Myocyte (in vitro differentiated cells): ENCODE data around the gene MTG2. TPM values are rescaled to one million over a fixed set of nuclear protein-coding genes. Genes with fewer than 3 reads are reported as not detected.

Source experiments
- DNase-seq: peaks from one replicate; pipeline ENCODE4 v3.0.0-alpha.2; 2012; ENCODE audit warnings: low read depth
- polyA plus RNA-seq: library from polyadenylated mRNA; unstranded; fragments of >200 nt; gene quantifications from one replicate; pipeline ENCODE4 v1.2.1, GENCODE V29; 2012; ENCODE audit warnings: missing spikeins
- total RNA-seq: library from RNA; depleted of rRNA; stranded (reverse); fragments of >200 nt; gene quantifications from 2 replicates; pipeline ENCODE4 v1.2.3, GENCODE V29; 2014

MTG2 gene, protein sequence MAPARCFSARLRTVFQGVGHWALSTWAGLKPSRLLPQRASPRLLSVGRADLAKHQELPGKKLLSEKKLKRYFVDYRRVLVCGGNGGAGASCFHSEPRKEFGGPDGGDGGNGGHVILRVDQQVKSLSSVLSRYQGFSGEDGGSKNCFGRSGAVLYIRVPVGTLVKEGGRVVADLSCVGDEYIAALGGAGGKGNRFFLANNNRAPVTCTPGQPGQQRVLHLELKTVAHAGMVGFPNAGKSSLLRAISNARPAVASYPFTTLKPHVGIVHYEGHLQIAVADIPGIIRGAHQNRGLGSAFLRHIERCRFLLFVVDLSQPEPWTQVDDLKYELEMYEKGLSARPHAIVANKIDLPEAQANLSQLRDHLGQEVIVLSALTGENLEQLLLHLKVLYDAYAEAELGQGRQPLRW
- total RNA-seq = 35.1 and 39.5 TPM in 2 replicates
- polyA plus RNA-seq = 31.2 TPM

DNA sequence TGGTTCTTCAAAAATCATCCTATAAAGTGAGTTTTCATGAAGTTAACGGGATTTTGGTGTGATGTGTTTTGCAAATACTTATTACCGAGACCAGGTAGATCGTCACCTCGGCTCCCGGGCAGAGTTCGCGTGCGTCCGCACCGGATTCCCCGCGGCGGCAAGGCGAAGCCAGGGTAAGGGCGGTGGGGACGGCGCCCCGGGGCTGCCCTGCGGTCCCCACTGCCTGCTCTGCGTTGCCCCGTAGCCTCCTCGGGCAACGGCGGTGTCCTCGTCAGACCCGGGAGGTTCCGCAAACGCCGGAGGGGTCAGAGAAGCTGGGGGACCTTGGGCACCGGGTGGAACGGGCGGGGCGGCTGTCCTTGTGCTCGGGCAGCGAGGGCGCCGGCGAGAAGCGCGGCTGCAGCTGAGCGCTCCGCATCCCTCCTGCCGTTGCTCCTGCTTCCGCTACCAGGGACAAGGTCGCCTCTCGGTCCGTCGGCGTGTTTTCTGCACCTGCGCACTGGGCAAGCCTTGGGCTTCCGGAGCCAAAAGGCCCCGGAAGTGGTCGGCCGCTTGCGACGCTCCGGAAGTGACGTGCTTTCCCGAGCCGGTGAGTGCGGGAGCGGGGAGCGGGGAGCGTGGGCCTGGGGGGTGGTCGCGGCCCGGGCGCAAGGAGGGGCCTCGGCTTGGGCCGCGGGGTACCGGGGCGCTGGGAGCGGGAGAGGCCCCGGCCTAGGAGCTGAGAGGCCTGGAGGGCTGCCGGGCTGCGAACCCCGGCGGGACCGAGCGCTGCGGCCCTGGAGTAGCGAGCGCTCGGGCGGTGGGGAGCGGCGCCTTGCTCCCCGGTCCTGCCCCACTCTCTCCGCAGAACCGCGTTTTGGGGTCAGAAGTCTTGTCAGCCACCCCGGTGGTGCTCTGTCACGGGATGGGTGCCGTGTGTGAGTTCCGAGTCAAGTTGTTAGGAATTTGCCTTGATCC, at the start of gene MTG2:
Gene MTG2, plus strand, starts transcription at position 560 of the 957 bp plus-strand sequence. CDS start 10,393 bp downstream, outside the sequence.
- DNase-seq = peak; percentile 97

DNA sequence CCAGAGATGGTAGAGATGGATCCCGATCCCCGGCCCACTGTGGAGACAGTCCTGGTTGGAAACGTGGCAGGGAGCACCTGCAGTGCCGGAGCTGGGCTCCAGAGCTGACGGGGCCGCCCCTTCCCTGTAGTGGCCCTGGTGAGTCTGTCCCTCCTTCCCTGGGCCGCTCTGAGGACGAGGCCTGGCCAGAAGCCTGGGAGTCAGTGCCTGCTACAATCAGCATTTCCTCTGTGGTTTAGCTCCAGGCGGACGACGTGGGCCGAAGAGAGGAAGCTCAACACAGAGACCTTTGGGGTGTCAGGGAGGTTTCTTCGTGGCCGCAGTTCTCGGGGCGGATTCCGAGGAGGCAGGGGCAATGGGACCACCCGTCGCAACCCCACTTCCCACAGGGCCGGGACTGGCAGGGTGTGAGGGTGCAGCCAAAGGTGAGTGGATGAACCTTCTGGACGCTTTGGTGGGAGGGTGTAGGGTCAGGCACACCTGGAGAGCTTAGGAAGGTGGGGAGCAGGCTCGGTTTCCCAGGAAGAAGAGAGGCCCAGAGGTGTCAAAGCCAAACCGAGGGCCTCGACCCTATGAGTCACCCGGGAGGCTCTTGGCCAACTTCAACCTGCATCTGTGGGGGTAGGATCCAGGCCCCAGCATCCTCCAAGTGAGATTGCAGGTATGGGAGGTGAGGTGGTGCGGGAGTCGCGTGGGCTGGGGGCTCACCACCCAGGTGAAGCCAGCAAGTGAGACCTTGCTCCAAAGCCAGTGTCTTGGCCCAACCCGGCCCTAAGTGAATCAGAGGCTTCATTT, 49.6 kb upstream of the MTG2 start:
- DNase-seq = no peak

DNA sequence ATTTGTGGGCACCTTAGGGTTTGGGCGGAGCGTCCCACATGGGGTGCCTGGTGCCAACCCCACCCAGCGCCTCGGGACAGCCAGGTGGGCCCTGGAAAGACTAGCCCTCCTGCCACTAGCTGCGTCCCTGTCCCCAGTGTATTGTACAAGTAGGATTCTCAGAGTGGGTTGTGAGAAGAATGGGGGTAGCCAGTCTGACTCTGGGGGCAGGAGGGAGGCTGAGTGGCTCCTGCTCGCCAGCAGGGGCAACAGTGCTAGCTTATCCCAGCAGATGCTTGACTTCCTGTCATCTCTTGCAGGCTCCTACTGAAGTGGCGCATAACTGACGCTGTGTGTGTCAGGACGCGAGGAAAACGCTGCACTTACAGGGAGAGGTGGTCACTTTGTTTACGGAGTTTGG, 49.0 kb upstream of the MTG2 start:
- no peak for DNase-seq

DNA sequence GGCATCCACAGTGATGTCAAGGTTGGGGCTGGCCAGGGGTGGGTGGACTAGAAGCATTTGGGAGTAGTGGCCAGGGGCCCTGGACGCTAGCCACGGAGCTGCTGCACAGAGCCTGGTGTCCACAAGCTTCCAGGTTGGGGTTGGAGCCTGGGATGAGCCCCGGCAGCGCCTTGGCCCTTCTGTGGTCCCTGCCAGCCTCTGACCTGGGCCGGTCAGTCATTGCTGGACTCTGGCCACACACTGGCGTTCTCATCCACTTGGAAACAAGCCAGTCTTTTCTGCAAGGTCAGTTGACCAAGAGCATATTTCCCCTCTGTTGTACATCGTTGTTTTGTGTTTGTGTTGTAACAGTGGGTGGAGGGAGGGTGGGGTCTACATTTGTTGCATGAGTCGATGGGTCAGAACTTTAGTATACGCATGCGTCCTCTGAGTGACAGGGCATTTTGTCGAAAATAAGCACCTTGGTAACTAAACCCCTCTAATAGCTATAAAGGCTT, 48.0 kb upstream of the MTG2 start:
- DNase-seq = no peak

DNA sequence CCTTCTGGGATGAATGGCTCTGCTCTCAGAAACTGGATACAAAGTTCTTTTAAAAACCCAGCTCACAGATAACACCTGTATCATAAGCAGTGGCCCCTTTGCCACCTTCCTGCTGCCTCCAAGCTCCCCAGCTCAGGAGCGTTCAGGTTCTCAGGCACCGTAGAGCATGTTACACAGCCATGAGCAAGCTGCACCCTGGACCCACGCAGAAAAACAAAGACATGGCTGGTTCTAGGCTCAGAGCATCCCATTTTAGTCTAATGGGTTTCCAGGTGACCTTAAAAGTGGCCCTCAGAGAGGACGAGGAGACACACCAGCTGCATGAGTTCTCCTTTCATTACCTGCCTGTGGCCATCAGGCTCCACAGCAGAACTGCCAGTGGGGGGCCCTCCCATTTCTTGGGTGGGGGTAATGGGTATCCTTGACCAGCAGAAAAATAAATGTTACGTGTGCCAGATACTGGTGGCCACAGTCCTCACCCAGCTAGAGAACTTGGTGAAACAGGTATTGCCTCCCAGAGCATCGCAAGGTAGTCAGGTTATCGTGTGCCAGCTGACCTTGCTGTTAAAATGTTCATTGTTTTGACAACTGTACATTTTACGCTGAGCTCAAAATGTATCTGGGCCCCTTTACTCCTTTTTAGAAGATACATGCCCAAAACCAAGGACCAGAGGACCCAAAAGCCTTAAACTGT, 47.1 kb upstream of the MTG2 start:
- no peak for DNase-seq

DNA sequence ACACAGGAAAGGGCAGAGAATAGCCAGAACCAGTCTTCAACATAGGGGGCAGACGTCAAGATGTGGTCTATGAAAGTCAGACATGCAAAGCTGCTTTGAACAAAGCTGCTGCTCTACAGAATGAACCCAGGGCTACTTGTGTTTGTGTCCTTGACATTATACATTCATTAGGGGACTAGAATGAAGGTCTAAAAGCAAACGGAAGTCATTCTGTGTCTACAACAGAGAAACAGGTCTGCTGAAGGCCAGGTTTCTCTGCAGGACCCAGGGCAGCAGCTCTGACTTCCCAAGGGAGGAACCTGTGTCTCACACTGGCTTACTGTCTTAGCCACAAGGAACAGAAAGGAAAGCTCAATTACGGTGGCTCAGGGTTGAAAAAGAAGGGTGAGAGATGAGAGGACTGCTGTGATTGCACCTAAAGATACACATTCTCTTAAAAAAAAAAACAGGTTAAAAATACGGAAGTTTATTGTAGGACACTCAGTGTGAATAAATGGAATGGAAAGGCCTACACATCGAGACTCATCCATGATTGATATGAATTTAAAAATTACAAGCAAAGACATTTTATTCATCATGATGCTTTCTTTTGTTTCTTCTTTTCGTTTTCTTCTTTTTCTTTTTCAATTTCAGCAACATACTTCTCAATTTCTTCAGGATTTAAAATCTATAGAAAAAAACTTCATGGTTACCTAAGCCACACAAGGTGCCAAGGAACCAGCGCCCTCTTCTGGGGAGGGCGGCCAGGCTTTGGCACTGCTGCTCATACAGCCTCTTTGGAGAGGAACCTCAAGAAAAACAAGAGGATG, 46.3 kb upstream of the MTG2 start:
- peak; percentile 67 for DNase-seq

DNA sequence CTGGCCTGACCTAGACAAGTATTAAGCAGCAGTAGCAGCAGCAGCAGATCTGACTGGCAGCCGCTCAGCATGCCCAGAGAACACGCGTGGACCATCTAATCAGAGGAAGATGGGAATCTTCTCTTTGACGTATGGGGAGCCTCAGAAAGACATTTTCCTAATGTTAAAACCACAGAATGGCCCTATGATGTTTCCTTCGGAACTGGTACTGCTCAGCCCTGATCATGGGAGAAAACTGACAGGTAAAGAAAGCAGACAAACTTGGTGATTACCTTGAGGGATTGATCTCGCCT, 45.8 kb upstream of the MTG2 start:
- DNase-seq = no peak

DNA sequence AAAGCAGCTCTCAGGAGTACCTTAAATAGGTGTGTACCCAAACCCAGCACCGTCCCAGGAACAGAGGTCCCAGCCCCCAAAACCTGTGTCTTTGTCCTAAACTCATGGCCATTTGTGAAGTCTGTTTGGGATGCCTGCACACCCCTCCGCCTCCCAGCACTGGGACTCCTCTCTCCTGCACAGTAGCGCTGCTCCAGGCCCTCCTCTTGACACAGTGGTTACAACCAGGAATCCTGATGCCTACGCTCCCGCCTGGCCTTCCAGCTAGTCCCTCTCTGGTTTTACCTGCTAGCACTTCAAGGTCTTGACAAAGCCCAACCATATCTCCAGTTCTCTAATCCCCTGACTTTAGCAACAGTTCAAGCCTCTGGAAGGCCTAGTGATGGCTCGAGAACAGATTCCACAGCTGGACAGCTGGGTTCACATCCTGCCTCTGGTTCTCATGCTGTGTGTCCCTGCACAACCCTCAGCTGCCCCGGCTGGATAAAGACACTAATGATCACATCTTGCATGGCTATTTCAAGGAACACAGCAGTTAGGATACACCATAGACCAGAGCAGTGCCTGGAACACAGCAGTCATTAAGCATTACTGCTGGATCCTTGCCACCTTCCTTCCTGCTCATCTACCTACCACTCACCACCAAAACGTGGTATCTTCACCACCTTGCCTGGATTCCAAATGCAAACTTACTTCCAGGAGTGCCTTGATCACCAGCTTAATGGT, 45.2 kb upstream of the MTG2 start:
- DNase-seq = no peak

DNA sequence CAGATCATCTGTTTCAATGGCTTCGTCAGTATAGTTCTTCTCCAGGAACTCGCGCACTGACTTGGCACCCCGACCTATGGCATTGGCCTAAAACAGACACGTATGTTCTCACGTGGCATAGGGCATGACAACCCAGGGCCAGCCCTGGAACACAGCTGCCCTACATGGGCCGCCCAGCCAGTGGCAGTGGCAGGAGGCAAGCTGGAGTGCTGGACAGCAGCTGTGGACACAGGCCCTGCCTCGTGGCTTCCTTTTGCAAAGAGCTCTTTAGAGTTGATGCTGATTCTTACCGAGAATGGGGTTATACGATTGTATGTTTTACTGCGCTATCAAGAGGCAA, 44.7 kb upstream of the MTG2 start:
- DNase-seq = no peak

DNA sequence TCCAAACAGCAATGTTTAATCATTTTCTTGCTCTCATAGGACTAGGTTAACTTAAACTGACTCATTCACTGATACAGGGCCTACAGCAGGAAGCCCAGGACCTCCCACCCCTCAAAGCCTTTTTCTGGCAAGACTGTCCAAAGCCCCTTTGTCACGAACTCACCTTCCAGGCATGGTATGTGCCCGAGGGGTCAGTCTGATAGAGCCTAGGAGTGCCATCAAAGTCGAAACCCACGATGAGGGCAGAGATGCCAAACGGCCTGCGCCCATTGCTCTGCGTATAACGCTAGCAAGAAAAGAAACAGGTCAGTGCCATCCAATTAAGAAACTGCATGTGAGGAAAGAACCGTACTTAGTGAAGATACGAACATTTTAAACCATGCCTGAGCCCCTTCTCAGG, 43.9 kb upstream of the MTG2 start:
- DNase-seq = no peak

DNA sequence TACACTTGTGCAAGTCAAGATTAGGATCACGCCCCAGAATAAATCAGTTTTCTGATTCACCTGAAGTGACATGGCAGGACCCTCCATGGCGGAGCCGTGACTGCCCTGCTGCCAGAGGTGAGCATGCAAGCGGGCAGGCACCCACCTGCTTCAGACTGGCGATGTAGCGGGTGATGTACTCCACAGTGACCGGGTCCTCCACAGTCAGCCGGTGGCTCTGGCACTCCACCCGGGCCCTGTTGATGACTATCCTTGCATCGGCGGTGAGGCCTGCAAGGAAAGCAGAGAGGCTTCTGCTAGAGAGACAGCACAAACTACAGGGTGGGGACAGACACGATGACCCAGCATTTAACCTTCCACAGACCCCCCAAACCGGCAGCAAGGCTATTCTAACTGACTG, 43.2 kb upstream of the MTG2 start:
- DNase-seq = no peak

DNA sequence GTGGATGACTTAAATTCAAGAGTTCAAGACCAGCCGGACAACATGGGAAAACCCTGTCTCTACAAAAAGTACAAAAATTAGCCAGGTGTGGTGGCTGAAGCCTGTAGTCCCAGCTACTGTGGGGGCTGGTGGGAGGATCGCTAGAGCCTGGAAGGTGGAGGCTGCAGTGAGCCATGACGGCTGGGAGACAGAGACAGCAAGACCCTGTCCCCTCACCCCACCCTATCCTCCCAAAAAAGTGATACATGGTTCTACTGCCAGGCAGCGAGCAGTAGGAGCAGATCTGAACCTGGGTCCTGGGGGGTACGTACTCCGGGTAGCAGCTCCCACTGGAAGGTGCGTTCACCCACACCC, 41.8 kb upstream of the MTG2 start:
- DNase-seq = no peak

DNA sequence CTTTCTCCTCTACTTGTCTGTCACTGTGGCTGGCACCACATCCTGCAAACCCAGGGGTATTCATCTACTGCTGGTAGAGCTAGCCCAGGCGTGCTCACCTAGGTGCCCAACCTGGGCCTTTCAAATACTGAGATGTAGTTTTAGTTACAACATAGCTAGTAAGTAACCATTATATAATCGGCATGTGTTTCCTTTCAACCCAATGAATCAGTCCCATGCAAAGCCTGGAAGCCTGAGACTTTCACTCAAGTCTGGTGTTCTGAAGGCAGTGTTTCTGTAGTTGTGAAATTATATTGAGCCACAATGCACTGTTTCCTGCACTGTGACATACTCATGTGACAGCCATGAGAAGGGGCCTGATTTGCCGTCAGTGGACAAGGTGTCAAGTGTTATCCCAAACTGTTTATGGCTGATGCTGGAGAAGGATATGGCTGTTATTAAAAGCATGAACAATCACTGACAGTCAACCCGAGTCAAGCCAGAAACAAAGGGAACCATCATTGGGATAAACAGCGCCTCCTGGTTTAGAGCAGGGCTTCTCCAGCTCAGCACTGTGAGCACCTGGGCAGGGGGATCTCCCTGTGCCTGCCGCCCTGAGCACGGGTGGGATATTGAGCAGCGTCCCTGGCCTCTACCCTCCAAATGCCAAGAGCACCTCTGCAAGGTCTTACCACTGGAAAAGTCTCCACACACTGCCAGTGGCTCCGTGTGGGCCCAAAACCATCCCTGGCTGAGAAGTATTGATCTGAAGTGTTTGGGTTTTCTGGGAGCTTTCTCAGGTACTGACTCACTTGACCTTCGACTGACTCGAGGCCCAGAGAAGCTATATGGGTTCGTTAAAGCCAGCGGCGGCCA, 41.2 kb upstream of the MTG2 start:
- DNase-seq = no peak

DNA sequence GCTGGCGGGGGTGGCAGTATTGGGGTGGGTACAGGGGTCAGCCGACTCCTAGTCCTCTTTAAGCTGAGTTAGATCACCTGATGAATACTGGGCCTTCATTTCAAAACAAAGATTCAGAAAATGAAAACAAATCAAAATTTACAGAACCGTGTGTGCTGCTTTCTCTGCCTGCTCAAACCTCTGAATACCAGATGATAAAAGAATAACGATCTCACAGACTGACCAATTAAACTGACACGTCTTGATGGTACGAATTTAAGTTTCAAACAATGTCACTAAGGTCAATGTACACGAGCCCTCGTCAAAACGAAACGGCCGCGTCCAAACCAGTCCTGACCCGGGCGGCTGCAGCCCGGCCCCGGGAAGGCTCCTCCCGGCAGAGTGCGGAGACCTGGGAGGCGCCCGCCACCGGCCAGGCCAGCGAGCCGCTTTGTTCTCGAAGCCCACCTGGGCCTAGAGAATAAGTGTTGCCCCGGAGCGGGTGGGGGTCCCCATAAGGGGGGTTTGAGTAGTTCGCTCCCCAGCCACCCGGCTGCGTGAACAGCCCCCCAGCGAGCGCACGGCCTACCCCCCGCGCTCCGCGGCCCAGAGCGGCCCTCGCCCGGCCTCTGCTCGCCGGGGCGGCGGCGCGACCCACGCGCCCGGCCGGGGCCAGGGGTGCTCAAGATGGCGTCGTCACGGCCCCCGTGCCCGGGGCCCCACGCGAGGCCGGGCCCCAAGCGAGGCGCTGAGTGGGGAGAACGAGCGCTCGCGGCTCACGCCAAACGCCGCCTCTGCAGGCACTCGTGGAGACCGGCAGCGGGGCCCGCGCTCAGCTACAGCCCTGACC, 40.4 kb upstream of the MTG2 start:
- no peak for DNase-seq

DNA sequence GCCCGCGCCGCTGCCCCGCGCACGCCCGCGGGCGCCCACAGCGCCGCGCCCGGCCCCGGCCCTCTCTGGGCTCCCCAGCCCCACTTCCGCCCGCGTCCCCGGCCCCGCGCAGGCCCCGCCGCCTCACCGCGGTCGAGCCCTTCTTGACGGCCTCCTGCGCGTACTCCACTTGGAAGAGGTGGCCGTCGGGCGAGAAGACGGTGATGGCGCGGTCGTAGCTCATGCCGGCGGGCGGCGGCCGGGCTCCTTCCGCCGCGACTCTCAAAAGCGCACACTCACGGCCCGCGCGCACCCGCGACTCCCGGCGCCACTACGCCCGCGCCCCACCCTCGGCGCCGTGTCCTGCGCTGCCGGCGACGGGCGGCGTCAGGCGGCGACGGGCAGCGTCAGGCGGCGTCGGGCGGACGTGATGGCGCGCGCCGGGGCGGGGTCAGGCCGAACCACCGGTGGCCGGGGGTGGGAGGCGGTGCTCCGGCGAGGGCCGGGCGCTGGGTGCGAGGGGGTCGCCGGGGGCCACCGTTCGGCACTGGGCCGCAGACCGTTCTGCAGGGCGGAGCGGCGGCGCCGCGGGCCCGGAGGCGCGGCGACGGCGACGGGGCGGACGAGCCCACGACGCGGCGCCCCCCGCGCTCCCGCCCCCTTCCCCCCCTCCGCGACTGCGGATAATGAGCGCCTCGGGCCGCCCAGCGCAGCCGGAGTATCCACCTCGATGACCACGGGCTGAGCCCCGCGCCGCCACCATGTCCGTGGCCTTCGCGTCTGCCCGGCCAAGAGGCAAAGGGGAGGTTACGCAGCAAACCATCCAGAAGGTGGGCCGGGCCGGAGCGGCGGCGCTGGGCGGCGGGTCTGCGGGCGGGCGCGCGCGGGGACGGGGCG, 39.5 kb upstream of the MTG2 start, which contains the start of the genes PSMA7 and SS18L1:
Gene PSMA7, minus strand, starts transcription at position 314 of the 876 bp plus-strand sequence. Its CDS starts 91 bp downstream, at position 223.
Gene SS18L1, plus strand, starts transcription at position 689 of the 876 bp plus-strand sequence. Its CDS starts 52 bp downstream, at position 741.
- DNase-seq = peak; percentile 91
